ENCODE results near the gene NELFA.

- TF ChIP-seq, protein P1, sequence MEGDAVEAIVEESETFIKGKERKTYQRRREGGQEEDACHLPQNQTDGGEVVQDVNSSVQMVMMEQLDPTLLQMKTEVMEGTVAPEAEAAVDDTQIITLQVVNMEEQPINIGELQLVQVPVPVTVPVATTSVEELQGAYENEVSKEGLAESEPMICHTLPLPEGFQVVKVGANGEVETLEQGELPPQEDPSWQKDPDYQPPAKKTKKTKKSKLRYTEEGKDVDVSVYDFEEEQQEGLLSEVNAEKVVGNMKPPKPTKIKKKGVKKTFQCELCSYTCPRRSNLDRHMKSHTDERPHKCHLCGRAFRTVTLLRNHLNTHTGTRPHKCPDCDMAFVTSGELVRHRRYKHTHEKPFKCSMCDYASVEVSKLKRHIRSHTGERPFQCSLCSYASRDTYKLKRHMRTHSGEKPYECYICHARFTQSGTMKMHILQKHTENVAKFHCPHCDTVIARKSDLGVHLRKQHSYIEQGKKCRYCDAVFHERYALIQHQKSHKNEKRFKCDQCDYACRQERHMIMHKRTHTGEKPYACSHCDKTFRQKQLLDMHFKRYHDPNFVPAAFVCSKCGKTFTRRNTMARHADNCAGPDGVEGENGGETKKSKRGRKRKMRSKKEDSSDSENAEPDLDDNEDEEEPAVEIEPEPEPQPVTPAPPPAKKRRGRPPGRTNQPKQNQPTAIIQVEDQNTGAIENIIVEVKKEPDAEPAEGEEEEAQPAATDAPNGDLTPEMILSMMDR (conservative IDR thresholded peaks at IDR 0.05 in 1 of 2, IDR thresholded peaks at IDR 0.05 in 1 of 2; ENCODE audit: low read depth in 1 of 2, low read length in 2 of 2): no peak
- TF ChIP-seq EZH2 (IDR thresholded peaks at IDR 0.05; ENCODE audit: low read length, missing control alignments): no peak
Observed at GRCh38 chr4:1971456-1972200, 37.1 kb downstream of the NELFA start.

Measured in fibroblast of lung (primary cell).